Activated CD4-positive, alpha-beta T cell treated with anti-CD3 and anti-CD28 coated beads, Interleukin-2, amount 10 ng/mL, durations not matched to agents 24 days and 14 days (primary cell): ENCODE data around the gene CCNY. TPM values are rescaled to one million over a fixed set of nuclear protein-coding genes. Genes with fewer than 3 reads are reported as not detected.
"Not testable (repeated sequence)": the region's sequence is repeated elsewhere in the genome, so short reads cannot be mapped to it uniquely, and the experiment has no call there.

Experiments used
- DNase-seq: peaks from one replicate; pipeline ENCODE4 v3.0.0; 2022
- H3K27ac Mint-ChIP-seq: one replicate; pipeline ENCODE4 v1.8.0; 2022; ENCODE audit warnings: mild to moderate bottlenecking, mixed read lengths
- H3K27me3 Mint-ChIP-seq: one replicate; pipeline ENCODE4 v1.8.0; 2022; ENCODE audit warnings: mixed read lengths
- H3K36me3 Mint-ChIP-seq: one replicate; pipeline ENCODE4 v1.8.0; 2022; ENCODE audit warnings: low read depth, mild to moderate bottlenecking, mixed read lengths
- H3K4me1 Mint-ChIP-seq: one replicate; pipeline ENCODE4 v1.8.0; 2021; ENCODE audit warnings: mixed read lengths
- H3K4me3 Mint-ChIP-seq: one replicate; pipeline ENCODE4 v1.8.0; 2022; ENCODE audit warnings: mild to moderate bottlenecking, moderate library complexity, mixed read lengths
- H3K9me3 Mint-ChIP-seq: one replicate; pipeline ENCODE4 v1.8.0; 2021; ENCODE audit warnings: mixed read lengths
- intact Hi-C: fragments of 100-400 bp; cut with micrococcal nuclease; formaldehyde crosslinking; loops from one replicate; pipeline ENCODE4 v1.15.1; 2023
- total RNA-seq: library from RNA; stranded (reverse); gene quantifications from 2 replicates; pipeline ENCODE4 v1.2.3, GENCODE V29; 2022

CCNY gene
- 52.9 and 58.8 TPM in 2 replicates for total RNA-seq

GRCh38 chr10:35336084-35336831, at the start of gene CCNY:
CCNY (plus strand) TSS chr10:35336509; CDS start chr10:35337054, 545 bp downstream.
- Mint-ChIP-seq H3K36me3 (peaks cover 24% of the 10 kb centered on the region), H3K4me1 (peaks cover 51% of the 10 kb centered on the region), H3K27me3 (no peaks in the 10 kb centered on the region), H3K4me3 (peak within 1 kb of the TSS; percentile 87), H3K27ac (peak within 1 kb of the TSS; percentile 87), H3K9me3 (no peaks in the 10 kb centered on the region)
- intact Hi-C loops, result no loop called here
- peak; percentile 92 for DNase-seq

- Mint-ChIP-seq H3K27me3 (peaks cover 4% of the 10 kb centered on the region), H3K4me3 (no peak overlapping the region), H3K4me1 (no peaks in the 10 kb centered on the region), H3K27ac (no peak overlapping the region), H3K9me3 (no peaks in the 10 kb centered on the region), H3K36me3 (no peaks in the 10 kb centered on the region)
- no peak for DNase-seq
- intact Hi-C loops, result no loop called here
Measured at GRCh38 chr10:35289198-35289597, 47.1 kb upstream of the CCNY start.

- no peak for DNase-seq
- Mint-ChIP-seq H3K4me1 (no peaks in the 10 kb centered on the region), H3K4me3 (no peak overlapping the region), H3K36me3 (no peaks in the 10 kb centered on the region), H3K27me3 (peaks cover 30% of the 10 kb centered on the region), H3K27ac (no peak overlapping the region), H3K9me3 (no peaks in the 10 kb centered on the region)
- intact Hi-C loops, result no loop called here
Measured at GRCh38 chr10:35294506-35294905, 41.8 kb upstream of the CCNY start.

- Mint-ChIP-seq H3K27me3 (peaks cover 34% of the 10 kb centered on the region), H3K27ac (no peak overlapping the region), H3K4me3 (no peak overlapping the region), H3K36me3 (no peaks in the 10 kb centered on the region), H3K9me3 (no peaks in the 10 kb centered on the region), H3K4me1 (peaks cover 4% of the 10 kb centered on the region)
- DNase-seq, result no peak
- intact Hi-C loops, result no loop called here
Measured at GRCh38 chr10:35299016-35299415, 37.3 kb upstream of the CCNY start.

GRCh38 chr10:35300063-35300699, 36.1 kb upstream of the CCNY start:
- Mint-ChIP-seq H3K9me3 (no peaks in the 10 kb centered on the region), H3K27ac (no peak overlapping the region), H3K27me3 (peaks cover 29% of the 10 kb centered on the region), H3K4me3 (no peak overlapping the region), H3K36me3 (no peaks in the 10 kb centered on the region), H3K4me1 (peaks cover 4% of the 10 kb centered on the region)
- no peak for DNase-seq
- intact Hi-C loops, result no loop called here

GRCh38 chr10:35304649-35305048, 31.7 kb upstream of the CCNY start:
- Mint-ChIP-seq H3K9me3 (no peaks in the 10 kb centered on the region), H3K36me3 (no peaks in the 10 kb centered on the region), H3K27ac (no peak overlapping the region), H3K27me3 (peaks cover 22% of the 10 kb centered on the region), H3K4me1 (peaks cover 6% of the 10 kb centered on the region), H3K4me3 (no peak overlapping the region)
- DNase-seq, result no peak
- intact Hi-C loops, result no loop called here

- Mint-ChIP-seq H3K4me3 (no peak overlapping the region), H3K27ac (no peak overlapping the region), H3K36me3 (no peaks in the 10 kb centered on the region), H3K27me3 (peaks cover 17% of the 10 kb centered on the region), H3K4me1 (peaks cover 2% of the 10 kb centered on the region), H3K9me3 (no peaks in the 10 kb centered on the region)
- no peak for DNase-seq
- intact Hi-C loops, result no loop called here
Measured at GRCh38 chr10:35306852-35307251, 29.5 kb upstream of the CCNY start.

GRCh38 chr10:35307297-35307696, 29.0 kb upstream of the CCNY start:
- Mint-ChIP-seq H3K27me3 (peaks cover 17% of the 10 kb centered on the region), H3K9me3 (no peaks in the 10 kb centered on the region), H3K4me3 (no peak overlapping the region), H3K27ac (no peak overlapping the region), H3K4me1 (peaks cover 2% of the 10 kb centered on the region), H3K36me3 (no peaks in the 10 kb centered on the region)
- DNase-seq, result no peak
- intact Hi-C loops, result no loop called here

GRCh38 chr10:35308809-35309208, 27.5 kb upstream of the CCNY start:
- Mint-ChIP-seq H3K27me3 (peaks cover 17% of the 10 kb centered on the region), H3K9me3 (peaks cover 3% of the 10 kb centered on the region), H3K36me3 (peaks cover 9% of the 10 kb centered on the region), H3K4me3 (no peak overlapping the region), H3K4me1 (peaks cover 2% of the 10 kb centered on the region), H3K27ac (no peak overlapping the region)
- intact Hi-C loops, result no loop called here
- no peak for DNase-seq

- H3K4me1 Mint-ChIP-seq, H3K27ac Mint-ChIP-seq, intact Hi-C loops, H3K4me3 Mint-ChIP-seq, H3K27me3 Mint-ChIP-seq, DNase-seq: not testable (repeated sequence)
- H3K36me3 Mint-ChIP-seq, result peaks cover 46% of the 10 kb centered on the region
- peaks cover 11% of the 10 kb centered on the region for H3K9me3 Mint-ChIP-seq
Measured at GRCh38 chr10:35314142-35314541, 22.2 kb upstream of the CCNY start.

- H3K4me1 Mint-ChIP-seq, H3K27me3 Mint-ChIP-seq, DNase-seq, H3K4me3 Mint-ChIP-seq, intact Hi-C loops: not testable (repeated sequence)
- Mint-ChIP-seq H3K27ac (peak overlapping the region; percentile 34), H3K36me3 (peaks cover 50% of the 10 kb centered on the region), H3K9me3 (peaks cover 11% of the 10 kb centered on the region)
Measured at GRCh38 chr10:35315235-35315634, 21.1 kb upstream of the CCNY start.

GRCh38 chr10:35316218-35316967, 19.9 kb upstream of the CCNY start:
- no peaks in the 10 kb centered on the region for H3K4me1 Mint-ChIP-seq
- no peak overlapping the region for H3K27ac Mint-ChIP-seq
- no peak overlapping the region for H3K4me3 Mint-ChIP-seq
- intact Hi-C loops, result no loop called here
- no peaks in the 10 kb centered on the region for H3K27me3 Mint-ChIP-seq
- peaks cover 11% of the 10 kb centered on the region for H3K9me3 Mint-ChIP-seq
- peaks cover 61% of the 10 kb centered on the region for H3K36me3 Mint-ChIP-seq
- no peak for DNase-seq

GRCh38 chr10:35318551-35318950, 17.8 kb upstream of the CCNY start:
- intact Hi-C loops, result no loop called here
- no peaks in the 10 kb centered on the region for H3K4me1 Mint-ChIP-seq
- H3K9me3 Mint-ChIP-seq, result peaks cover 11% of the 10 kb centered on the region
- H3K27ac Mint-ChIP-seq, result no peak overlapping the region
- H3K4me3 Mint-ChIP-seq, result no peak overlapping the region
- no peak for DNase-seq
- peaks cover 69% of the 10 kb centered on the region for H3K36me3 Mint-ChIP-seq
- no peaks in the 10 kb centered on the region for H3K27me3 Mint-ChIP-seq

- Mint-ChIP-seq H3K27ac (no peak overlapping the region), H3K27me3 (no peaks in the 10 kb centered on the region), H3K36me3 (peaks cover 65% of the 10 kb centered on the region), H3K4me1 (no peaks in the 10 kb centered on the region), H3K4me3 (no peak overlapping the region), H3K9me3 (peaks cover under 1% of the 10 kb centered on the region)
- no peak for DNase-seq
- intact Hi-C loops, result no loop called here
Measured at GRCh38 chr10:35320341-35320740, 16.0 kb upstream of the CCNY start.
